Measurements from ENCODE around the gene IRF2.
A peak's percentile ranks its signal among the peaks of the same experiment; 100 is the strongest.

Gene IRF2

DNA sequence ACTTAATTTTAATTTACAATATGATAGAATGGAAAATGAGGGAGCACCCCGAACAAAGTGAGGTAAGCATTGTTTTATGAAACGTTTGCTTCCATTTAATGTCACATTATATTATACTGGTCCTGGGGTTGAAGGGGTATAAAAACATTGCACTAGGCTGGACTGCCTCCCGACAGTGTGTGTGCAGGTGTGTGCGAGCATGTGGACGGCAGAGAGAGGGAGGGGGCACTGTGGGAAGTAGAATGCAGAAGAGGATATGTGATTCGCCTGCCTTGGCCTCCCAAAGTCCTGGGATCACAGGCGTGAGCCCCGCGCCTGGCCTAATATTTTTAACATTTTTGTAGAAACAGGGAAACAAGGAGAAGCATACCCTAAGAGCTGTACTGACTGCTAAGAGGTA lies 36.0 kb downstream of the IRF2 start:
- DNase-seq (ENCODE audit: low read depth): no peak
- TF ChIP-seq, protein P1, sequence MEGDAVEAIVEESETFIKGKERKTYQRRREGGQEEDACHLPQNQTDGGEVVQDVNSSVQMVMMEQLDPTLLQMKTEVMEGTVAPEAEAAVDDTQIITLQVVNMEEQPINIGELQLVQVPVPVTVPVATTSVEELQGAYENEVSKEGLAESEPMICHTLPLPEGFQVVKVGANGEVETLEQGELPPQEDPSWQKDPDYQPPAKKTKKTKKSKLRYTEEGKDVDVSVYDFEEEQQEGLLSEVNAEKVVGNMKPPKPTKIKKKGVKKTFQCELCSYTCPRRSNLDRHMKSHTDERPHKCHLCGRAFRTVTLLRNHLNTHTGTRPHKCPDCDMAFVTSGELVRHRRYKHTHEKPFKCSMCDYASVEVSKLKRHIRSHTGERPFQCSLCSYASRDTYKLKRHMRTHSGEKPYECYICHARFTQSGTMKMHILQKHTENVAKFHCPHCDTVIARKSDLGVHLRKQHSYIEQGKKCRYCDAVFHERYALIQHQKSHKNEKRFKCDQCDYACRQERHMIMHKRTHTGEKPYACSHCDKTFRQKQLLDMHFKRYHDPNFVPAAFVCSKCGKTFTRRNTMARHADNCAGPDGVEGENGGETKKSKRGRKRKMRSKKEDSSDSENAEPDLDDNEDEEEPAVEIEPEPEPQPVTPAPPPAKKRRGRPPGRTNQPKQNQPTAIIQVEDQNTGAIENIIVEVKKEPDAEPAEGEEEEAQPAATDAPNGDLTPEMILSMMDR (IDR thresholded peaks at IDR 0.05; ENCODE audit: low read depth, low read length): no peak
- TF ChIP-seq MYC (IDR thresholded peaks at IDR 0.05; ENCODE audit: low read depth, low read length) (no peak), POLR2A (IDR thresholded peaks at IDR 0.05; ENCODE audit: extremely low read depth, insufficient read length) (no peak)
- TF ChIP-seq, protein P2, sequence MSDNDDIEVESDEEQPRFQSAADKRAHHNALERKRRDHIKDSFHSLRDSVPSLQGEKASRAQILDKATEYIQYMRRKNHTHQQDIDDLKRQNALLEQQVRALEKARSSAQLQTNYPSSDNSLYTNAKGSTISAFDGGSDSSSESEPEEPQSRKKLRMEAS (IDR thresholded peaks at IDR 0.05; ENCODE audit: low read depth, low read length): no peak
- H3K4me3 ChIP-seq (ENCODE audit: low read depth, low read length): no peak overlapping the region

DNA sequence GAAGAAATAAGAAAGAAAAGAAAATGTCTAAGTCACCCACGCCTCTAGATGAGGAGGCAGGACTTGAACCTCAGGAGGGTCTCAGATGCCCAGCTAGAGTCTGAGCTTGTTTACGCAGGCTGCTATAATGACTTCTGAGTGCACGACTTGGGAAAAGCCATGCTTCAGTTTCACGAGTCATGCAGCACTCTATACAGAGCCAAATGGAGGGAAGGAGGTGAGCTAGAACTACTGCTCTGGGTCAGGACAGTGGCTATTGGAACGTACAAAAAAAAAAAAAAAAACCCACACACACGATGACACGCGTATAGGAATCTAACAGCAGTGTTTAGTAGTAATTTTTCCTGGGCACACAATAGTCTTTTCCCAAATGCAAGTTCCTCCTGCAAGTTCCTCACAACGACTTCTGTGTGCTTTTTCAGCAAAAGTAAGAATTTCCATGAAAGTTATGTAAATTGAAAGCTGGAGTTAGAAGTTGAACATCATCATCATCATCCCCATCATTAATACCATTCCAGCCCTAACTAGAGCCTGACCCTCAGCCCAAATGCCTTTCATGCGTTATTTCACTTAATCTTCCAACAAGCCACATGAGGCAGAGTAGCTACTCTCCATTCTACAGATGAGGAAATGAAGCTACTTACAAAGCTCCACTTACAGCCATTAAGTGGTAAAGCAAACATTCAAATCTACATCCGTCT lies 36.6 kb downstream of the IRF2 start:
- H3K4me3 ChIP-seq (ENCODE audit: low read depth, low read length): no peak overlapping the region
- TF ChIP-seq, protein P2 (IDR thresholded peaks at IDR 0.05; ENCODE audit: low read depth, low read length): no peak
- TF ChIP-seq, protein P1 (IDR thresholded peaks at IDR 0.05; ENCODE audit: low read depth, low read length): no peak
- TF ChIP-seq MYC (IDR thresholded peaks at IDR 0.05; ENCODE audit: low read depth, low read length) (no peak), POLR2A (IDR thresholded peaks at IDR 0.05; ENCODE audit: extremely low read depth, insufficient read length) (no peak)
- DNase-seq (ENCODE audit: low read depth): peak; percentile 29

DNA sequence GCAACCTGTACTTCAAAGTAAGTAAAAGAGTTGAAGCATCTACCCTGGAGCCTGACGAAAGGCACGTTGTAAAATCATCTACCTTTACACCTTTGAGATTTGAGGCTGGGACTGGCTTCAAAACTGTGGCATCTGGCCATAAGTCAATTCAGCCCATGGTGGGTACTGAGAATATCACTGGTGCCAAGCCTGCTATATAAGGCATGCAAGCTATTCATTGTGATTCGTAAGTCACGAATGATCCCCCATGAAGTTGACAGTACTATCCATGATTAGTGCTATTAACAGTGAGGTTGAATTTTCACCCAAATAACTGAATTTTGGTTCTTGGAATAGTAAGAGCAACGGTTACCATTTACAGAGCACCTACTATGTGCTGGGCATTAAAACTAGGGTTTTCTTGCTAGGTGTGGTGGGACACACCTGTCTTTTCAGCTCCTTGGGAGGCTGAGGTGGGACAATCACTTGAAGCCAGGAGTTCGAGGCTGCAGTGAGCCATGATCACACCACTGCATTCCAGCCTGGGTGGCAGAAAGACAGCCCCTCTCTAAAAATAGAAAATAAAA lies 39.8 kb downstream of the IRF2 start:
- DNase-seq (ENCODE audit: low read depth): no peak
- no peak for TF ChIP-seq MYC (IDR thresholded peaks at IDR 0.05; ENCODE audit: low read depth, low read length)
- TF ChIP-seq, protein P2 (IDR thresholded peaks at IDR 0.05; ENCODE audit: low read depth, low read length): no peak
- TF ChIP-seq POLR2A (IDR thresholded peaks at IDR 0.05; ENCODE audit: extremely low read depth, insufficient read length): no peak
- TF ChIP-seq, protein P1 (IDR thresholded peaks at IDR 0.05; ENCODE audit: low read depth, low read length): no peak
- no peak overlapping the region for H3K4me3 ChIP-seq (ENCODE audit: low read depth, low read length)

DNA sequence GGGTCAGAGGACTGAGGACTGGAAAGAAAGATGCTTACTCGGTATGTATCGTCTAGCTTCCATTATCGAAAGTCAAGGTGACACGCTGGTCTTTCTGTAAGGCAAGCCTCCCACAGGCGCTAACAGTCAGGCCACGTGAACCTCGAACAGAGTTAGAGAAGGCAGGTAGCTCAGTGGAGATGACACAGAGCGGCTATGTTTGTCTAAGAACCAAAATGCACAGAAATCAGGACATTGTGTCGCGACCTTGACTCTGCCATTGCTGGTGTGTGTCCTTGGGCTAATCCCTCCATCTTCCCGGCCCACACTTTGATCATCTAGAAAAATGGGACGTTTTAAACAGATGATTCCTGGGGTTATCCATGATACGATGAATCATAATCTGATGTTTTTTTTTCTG lies 40.3 kb downstream of the IRF2 start:
- H3K4me3 ChIP-seq (ENCODE audit: low read depth, low read length): no peak overlapping the region
- TF ChIP-seq, protein P1 (IDR thresholded peaks at IDR 0.05; ENCODE audit: low read depth, low read length): no peak
- TF ChIP-seq MYC (IDR thresholded peaks at IDR 0.05; ENCODE audit: low read depth, low read length) (no peak), POLR2A (IDR thresholded peaks at IDR 0.05; ENCODE audit: extremely low read depth, insufficient read length) (no peak)
- TF ChIP-seq, protein P2 (IDR thresholded peaks at IDR 0.05; ENCODE audit: low read depth, low read length): no peak
- DNase-seq (ENCODE audit: low read depth): no peak

DNA sequence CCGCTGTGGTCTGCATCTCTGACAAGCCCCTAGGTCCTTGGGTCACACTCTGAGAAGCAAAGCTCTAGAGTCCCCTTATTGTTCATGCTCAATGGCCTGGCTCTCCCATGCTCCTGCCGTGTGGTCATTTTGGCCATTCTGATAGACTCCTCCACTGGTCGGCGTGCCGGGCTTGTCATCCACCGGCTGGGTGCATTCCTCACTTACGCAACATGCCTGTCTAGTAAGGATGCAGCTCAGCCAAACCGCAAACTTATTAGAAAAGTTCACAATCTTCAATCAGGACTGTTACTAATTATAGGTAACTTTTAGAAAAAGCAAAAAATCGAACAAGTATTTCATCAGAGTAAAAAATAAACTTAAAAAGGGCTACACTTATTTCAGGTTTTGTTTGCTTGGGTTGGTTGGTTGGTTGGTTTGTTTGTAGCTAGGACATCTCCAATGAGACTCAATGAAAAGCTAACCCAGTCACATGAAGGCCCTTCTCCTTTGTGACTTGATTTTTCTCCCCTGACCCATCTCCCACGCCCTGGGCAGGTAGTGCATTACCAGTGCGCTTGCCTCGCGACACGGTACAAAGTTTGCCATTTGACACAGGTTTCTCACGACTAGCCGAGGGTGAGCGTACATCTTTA lies 41.0 kb downstream of the IRF2 start:
- DNase-seq (ENCODE audit: low read depth): no peak
- TF ChIP-seq, protein P1 (IDR thresholded peaks at IDR 0.05; ENCODE audit: low read depth, low read length): no peak
- TF ChIP-seq, protein P2 (IDR thresholded peaks at IDR 0.05; ENCODE audit: low read depth, low read length): no peak
- no peak for TF ChIP-seq POLR2A (IDR thresholded peaks at IDR 0.05; ENCODE audit: extremely low read depth, insufficient read length)
- TF ChIP-seq MYC (IDR thresholded peaks at IDR 0.05; ENCODE audit: low read depth, low read length): no peak
- H3K4me3 ChIP-seq (ENCODE audit: low read depth, low read length): no peak overlapping the region
